Stimulated activated CD4-positive, alpha-beta T cell treated with anti-CD3 and anti-CD28 coated beads, Interleukin-15, amount 100 ng/mL, for 48 hours (primary cell): ENCODE measurements around the gene TMEM222.
"Not testable (repeated sequence)": the region's sequence is repeated elsewhere in the genome, so short reads cannot be mapped to it uniquely, and the experiment has no call there.

Experiments used
- DNase-seq, 2 donors: peaks; one replicate each; pipeline ENCODE4 v3.0.0-alpha.2; 2020; ENCODE audit warnings: low read depth in 2 of 2

Gene TMEM222

GRCh38 chr1:27321813-27322568 lies at the start of gene TMEM222:
TSS of gene TMEM222 (plus strand) at chr1:27322163. CDS start at chr1:27322198, 35 bp downstream.
- peak; percentile 96 for DNase-seq

GRCh38 chr1:27274204-27274603 lies 47.8 kb upstream of the TMEM222 start:
- no peak for DNase-seq

- DNase-seq = no peak
Measured at GRCh38 chr1:27275696-27276095, 46.3 kb upstream of the TMEM222 start.

- peak; percentile 80 to 87 for DNase-seq
Measured at GRCh38 chr1:27284425-27285273, 37.3 kb upstream of the TMEM222 start.

GRCh38 chr1:27285274-27285660 lies 36.7 kb upstream of the TMEM222 start:
- no peak for DNase-seq

- not testable (repeated sequence) for DNase-seq
Measured at GRCh38 chr1:27285821-27286220, 36.1 kb upstream of the TMEM222 start.

- not testable (repeated sequence) for DNase-seq
Measured at GRCh38 chr1:27289125-27289524, 32.8 kb upstream of the TMEM222 start.

- DNase-seq = no peak
Measured at GRCh38 chr1:27290581-27290980, 31.4 kb upstream of the TMEM222 start.

- no peak for DNase-seq
Measured at GRCh38 chr1:27292106-27292505, 29.9 kb upstream of the TMEM222 start.

GRCh38 chr1:27293915-27294314 lies 28.0 kb upstream of the TMEM222 start:
- DNase-seq = no peak

- peak; percentile 32 to 58 for DNase-seq
Measured at GRCh38 chr1:27296773-27297291, 25.1 kb upstream of the TMEM222 start.

- no peak for DNase-seq
Measured at GRCh38 chr1:27297903-27298302, 24.1 kb upstream of the TMEM222 start.

- DNase-seq = no peak
Measured at GRCh38 chr1:27298632-27299384, 23.2 kb upstream of the TMEM222 start.

GRCh38 chr1:27299385-27300271 lies 22.3 kb upstream of the TMEM222 start:
- DNase-seq = no peak

- DNase-seq = peak; percentile 51 to 58
Measured at GRCh38 chr1:27300341-27301051, 21.5 kb upstream of the TMEM222 start.

GRCh38 chr1:27301052-27301422 lies 20.9 kb upstream of the TMEM222 start:
- no peak for DNase-seq

- no peak for DNase-seq
Measured at GRCh38 chr1:27301582-27302199, 20.3 kb upstream of the TMEM222 start.

GRCh38 chr1:27302612-27303011 lies 19.4 kb upstream of the TMEM222 start:
- DNase-seq = no peak

- no peak for DNase-seq
Measured at GRCh38 chr1:27303509-27303908, 18.5 kb upstream of the TMEM222 start.

GRCh38 chr1:27306071-27306470 lies 15.9 kb upstream of the TMEM222 start:
- DNase-seq = no peak
